HepG2 (cell line): ENCODE results near the gene LATS2.

Source experiments
- BRD4 ChIP-seq: sonication (generic); formaldehyde crosslinking; IDR thresholded peaks from 2 replicates; pipeline ENCODE4 v1.4.0; 2020; ENCODE audit warnings: missing genetic modification reagents
- FIP1L1 ChIP-seq: fragments of 200-400 bp; formaldehyde crosslinking; IDR thresholded peaks from 2 replicates; pipeline ENCODE4 v1.6.1; 2018; ENCODE audit warnings: low read depth, mild to moderate bottlenecking, low read length, moderate library complexity, borderline replicate concordance; ENCODE audit not compliant: insufficient read depth
- HMG20A ChIP-seq: IDR thresholded peaks from 2 replicates; pipeline ENCODE4 v1.6.1; 2016; ENCODE audit warnings: borderline replicate concordance
- JUND ChIP-seq: sonication (generic); formaldehyde crosslinking; IDR thresholded peaks from 2 replicates; pipeline ENCODE4 v1.8.0; 2022; ENCODE audit warnings: mild to moderate bottlenecking, missing genetic modification reagents
- POLR2A ChIP-seq, 2 experiments: IDR thresholded peaks; 2 replicates each; pipeline ENCODE4 v1.6.1; 2011; ENCODE audit warnings: low read depth in 2 of 2, low read length in 2 of 2, mild to moderate bottlenecking in 1 of 2, moderate library complexity in 1 of 2; ENCODE audit not compliant: insufficient read depth in 1 of 2
- SP1 ChIP-seq, 2 experiments: fragments of 450-650 bp in 1 of 2; sonication (generic) in 1 of 2; formaldehyde crosslinking in 1 of 2; IDR thresholded peaks; 2 replicates each; pipeline versions ENCODE4 v1.4.0 to v1.6.1; 2016 to 2020; ENCODE audit warnings: missing genetic modification reagents in 1 of 2
- ZNF274 ChIP-seq: sonication (generic); formaldehyde crosslinking; IDR thresholded peaks from 2 replicates; pipeline ENCODE4 v1.5.1; 2020; ENCODE audit warnings: mild to moderate bottlenecking, missing genetic modification reagents
- ZNF746 ChIP-seq: sonication (generic); formaldehyde crosslinking; IDR thresholded peaks from 2 replicates; pipeline ENCODE4 v1.8.0; 2022; ENCODE audit warnings: mild to moderate bottlenecking, missing genetic modification reagents

GRCh38 chr13:20983386-20983785 lies 78.0 kb downstream of the LATS2 start:
- TF ChIP-seq SP1 (IDR thresholded peaks at IDR 0.05) (no peak), SP1 (CRISPR knock-in tag; IDR thresholded peaks at IDR 0.05) (no peak), FIP1L1 (no peak), ZNF746 (CRISPR knock-in tag) (no peak), POLR2A (IDR thresholded peaks at IDR 0.05; ENCODE audit: insufficient read depth in 1 of 2, low read depth in 2 of 2, low read length in 2 of 2) (no peak), BRD4 (CRISPR knock-in tag) (no peak), HMG20A (no peak), JUND (no peak), ZNF274 (CRISPR knock-in tag) (no peak)
